Central memory CD4-positive, alpha-beta T cell (primary cell): ENCODE data around the gene DIP2B.
"Not testable (repeated sequence)": the region's sequence is repeated elsewhere in the genome, so short reads cannot be mapped to it uniquely, and the experiment has no call there.

Source experiments
- DNase-seq: peaks from one replicate; pipeline ENCODE4 v3.0.0; 2022
- total RNA-seq, 3 experiments: gene quantifications; one replicate each; lab custom pipeline; 2026; lab: John Stamatoyannopoulos, UW

DIP2B gene
- total RNA-seq: 163 to 188 (median 176) reads per million in 3 experiments

- peak; percentile 93 for DNase-seq
Observed at GRCh38 chr12:50504798-50505674, at the start of gene DIP2B. TSS of gene DIP2B (plus strand) at chr12:50504985. CDS start at chr12:50505141, 156 bp downstream.

DNA sequence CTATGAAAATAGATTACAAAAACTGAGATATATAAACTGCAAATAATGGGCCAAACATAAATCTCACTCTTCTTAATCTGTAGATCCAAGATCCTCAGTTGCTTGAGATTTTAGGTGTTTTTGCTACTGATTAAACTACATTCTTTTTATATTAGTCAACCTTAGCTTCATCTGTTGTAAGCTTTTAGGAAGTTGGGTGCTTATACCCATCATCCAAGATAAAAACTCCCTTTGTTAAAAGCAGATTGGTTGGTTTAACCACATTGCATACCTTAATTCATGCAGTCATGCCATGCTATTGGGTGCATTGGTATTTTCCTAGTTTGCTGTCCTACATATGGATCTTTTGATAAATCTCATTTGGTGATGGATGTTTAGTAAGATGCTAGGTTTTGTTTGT is 46.2 kb upstream of the DIP2B start:
- no peak for DNase-seq

DNA sequence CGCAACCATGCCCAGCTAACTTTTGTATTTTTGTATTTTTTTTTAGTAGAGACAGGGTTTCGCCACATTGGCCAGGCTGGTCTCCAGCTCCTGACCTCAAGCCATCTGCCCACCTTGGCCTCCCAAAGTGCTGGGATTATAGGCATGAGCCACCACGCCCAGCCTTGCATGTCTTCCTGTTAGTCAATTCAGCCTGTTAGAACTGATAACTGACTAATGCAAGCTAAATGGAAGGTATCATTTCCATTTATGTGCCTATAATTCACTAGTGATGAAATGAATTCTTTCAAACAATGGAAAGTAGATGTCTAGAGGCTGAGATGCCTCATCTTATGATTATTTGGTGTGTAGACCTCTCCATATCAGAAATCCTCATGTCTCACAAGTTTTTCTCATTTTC is 37.3 kb upstream of the DIP2B start:
- no peak for DNase-seq

- no peak for DNase-seq
Observed at GRCh38 chr12:50477241-50477832, 27.4 kb upstream of the DIP2B start.

DNA sequence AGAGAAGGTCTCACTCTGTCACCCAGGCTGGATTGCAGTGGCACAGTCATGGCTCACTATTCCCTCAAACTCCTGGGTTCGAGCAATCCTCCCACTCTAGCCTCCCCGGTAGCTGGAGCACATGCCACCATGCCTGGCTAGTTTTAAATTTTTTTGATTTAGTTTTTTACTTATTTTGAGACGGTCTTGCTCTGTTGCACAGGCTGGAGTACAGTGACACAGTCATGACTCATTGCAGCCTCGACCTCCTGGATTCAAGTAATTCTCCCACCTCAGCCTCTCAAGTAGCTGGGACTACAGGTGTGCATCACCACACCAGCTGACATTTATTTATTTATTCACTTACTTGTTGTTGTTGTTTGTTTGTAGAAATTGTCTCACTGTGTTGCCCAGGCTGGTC is 22.2 kb upstream of the DIP2B start:
- DNase-seq: no peak

- no peak for DNase-seq
Observed at GRCh38 chr12:50483488-50483887, 21.3 kb upstream of the DIP2B start.

GRCh38 chr12:50488801-50489200 is 16.0 kb upstream of the DIP2B start:
- DNase-seq: no peak

GRCh38 chr12:50498119-50498518 is 6.7 kb upstream of the DIP2B start:
- DNase-seq: not testable (repeated sequence)

GRCh38 chr12:50505675-50506530 is 1.1 kb downstream of the DIP2B start:
- no peak for DNase-seq

DNA sequence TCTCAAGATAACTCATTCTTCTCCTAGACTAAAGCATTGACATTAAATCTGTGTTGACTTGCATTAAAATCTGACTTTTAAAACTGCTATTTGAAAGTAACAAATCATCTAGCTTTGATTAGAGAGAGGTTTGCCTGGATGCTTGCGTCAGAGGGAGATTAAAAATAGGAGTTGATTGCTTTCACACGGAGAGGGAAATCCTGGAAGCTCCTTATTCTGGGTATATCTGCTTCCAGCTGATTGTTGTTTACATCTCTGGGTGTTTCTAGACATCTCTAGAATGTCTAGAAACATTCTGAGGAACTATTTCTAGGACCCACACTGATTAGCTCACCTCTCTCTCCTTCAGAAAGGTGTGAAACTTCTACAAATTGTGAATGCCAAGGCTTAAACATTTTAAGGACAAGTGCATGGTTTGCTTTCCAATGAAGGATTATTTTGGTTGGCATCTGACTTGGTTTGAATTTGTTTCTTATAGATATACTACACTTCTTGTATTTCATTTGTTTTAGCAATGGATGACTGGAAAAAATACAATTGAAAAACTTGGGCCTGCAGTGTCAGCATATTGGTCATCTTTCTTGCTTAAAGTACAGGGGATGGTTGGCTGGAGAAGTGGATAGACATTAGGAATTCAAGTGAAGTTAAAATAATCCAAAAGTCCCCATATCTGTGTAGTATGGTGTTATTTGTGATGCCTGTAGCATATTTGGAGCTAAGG is 2.1 kb downstream of the DIP2B start:
- DNase-seq: no peak

DNA sequence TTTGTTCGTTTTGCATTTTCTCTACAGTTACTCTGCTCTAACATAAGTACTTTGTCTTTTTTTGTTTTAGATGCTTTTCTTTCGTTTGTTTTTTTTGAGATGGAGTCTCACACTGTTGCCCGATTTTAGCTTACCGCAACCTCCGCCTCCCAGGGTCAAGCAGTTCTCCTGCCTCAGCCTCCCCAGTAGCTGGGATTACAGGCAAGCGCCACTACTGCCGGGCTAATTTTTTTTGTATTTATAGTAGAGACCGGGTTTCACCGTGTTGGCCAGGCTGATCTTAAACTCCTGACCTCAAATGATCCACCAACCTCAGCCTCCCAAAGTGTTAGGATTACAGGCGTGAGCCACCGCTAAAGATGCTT is 2.7 kb downstream of the DIP2B start:
- DNase-seq: no peak

DNA sequence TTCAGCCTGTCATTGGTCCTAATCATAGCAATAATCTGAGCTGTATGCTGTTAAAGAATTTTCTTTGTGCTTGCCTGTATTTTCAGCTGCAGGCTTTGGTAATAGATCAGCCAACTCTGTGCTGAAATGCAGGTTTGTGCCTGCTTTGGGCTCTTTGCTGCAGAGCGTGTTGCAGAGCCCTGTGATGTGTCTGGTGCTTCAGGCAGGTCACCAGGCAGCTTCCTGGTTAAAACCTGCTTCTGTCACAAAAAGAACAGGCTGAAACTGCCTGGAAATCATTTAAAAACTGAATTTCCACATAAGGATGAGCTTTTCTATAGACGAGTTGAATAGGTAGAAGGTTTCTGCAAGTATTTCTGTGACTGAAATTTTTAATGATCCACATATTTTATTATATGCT is 3.1 kb downstream of the DIP2B start:
- DNase-seq: no peak

DNA sequence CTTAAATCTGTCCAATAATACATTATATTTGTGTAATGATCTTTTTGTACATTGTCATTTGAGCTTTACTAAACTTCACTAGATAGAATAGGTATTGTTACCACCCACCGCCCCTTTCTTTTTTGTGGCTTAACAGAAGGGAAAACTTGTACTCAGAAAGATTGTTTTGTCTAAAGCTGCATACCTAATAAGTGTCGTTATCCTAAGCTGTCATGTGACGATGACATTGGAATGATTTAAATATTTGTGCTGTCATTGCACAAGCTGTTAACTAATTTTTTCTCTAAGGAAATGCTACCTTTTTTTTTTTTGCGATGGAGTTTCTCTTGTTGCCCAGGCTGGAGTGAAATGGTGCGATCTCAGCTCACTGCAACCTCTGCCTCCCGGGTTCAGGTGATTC is 3.6 kb downstream of the DIP2B start:
- DNase-seq: no peak

DNA sequence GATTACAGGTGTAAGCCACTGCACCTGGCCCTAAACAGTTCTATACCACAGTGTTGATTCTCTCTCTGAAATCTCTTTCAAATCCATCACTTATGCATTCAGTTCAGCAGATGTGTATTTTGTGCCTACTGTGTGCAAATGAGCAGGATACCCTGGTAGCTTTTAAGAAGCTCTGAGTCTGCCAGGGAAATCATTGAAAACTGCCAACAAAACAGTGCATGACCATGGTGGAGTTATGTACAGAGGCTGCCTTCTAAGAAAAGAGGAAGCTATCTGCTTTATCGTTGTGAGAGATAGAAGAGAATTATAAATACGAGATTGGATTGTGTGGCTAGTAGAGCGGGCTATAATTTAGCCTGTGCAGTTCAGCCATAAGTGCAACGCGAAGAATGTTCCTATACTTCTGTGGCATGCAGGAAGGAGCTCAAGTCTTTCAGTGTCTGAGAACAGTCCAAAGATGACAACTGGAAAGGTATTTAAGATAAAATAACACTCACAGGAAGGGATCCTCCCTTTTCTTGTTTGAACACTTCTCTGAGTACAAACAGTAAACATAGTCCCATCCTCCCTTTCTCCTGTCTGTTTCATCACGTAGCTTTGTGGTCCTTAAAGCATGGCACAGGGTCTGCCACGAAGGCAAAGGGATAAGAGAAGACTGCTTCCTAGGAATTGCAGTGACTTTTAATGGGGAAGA is 4.3 kb downstream of the DIP2B start:
- no peak for DNase-seq

- peak; percentile 27 for DNase-seq
Observed at GRCh38 chr12:50514526-50515276, 9.9 kb downstream of the DIP2B start.

DNA sequence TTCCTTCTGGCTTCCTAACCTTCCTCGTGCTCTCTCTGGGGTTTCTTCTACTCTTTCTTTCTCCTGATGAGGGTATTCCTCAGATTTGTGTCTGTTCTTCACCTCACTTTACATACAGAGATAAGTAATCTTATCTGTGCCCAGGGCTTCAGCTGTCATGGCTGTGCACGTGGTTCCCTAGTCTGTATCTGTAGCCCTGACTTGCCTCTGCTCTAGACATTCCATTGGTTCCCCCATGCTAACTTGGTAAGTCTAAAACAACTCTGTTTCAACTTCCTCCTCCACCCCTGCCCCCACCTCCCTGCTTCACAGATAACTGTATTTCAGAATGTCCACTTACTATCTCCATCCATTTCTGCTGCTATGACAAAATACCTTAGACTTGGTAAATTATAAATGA is 10.8 kb downstream of the DIP2B start:
- DNase-seq: no peak

- DNase-seq: peak; percentile 10
Observed at GRCh38 chr12:50517421-50518048, 12.8 kb downstream of the DIP2B start.

DNA sequence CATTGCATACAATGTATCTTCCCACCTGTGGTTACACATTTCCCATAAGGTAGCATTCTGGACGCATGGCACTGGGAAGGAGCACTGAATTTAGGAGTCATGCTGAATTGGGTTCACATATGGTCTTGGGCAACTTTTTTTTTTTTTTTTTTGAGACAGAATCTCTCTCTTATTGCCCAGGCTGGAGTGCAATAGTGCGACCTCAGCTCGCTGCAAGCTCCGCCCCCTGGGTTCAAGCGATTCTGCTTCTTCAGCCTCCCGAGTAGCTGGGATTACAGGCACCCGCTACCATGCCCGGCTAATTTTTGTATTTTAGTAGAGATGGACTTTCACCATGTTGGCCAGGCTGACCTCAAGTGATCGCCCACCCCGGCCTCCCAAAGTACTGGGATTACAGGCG is 13.3 kb downstream of the DIP2B start:
- no peak for DNase-seq

DNA sequence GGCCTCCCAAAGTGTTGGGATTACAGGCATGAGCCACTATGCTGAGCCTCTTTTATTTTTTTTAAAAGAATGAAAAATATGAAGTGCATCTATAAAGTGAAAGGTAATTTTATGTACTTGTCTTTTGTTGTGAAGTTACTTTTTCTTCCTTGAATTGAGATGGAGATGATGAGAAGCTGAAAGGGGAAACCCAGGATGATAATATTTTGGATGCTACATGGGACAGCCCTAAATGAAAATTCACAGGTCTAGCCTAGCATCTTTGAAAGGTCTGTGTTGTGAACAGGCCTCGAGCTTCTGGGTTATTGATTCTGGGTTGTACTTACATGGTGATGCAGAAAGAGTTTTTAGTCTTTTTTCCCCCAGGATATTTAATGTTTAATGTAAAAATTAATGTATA is 14.6 kb downstream of the DIP2B start:
- no peak for DNase-seq

- DNase-seq: no peak
Observed at GRCh38 chr12:50520416-50521207, 15.8 kb downstream of the DIP2B start.
